Fibroblast of the aortic adventitia (primary cell): ENCODE measurements around the gene FBXO31. TPM values are rescaled to one million over a fixed set of nuclear protein-coding genes. Genes with fewer than 3 reads are reported as not detected.
"Not testable (repeated sequence)": the region's sequence is repeated elsewhere in the genome, so short reads cannot be mapped to it uniquely, and the experiment has no call there.

ENCODE experiments used
- DNase-seq: peaks from one replicate; pipeline ENCODE4 v3.0.0-alpha.2; 2010; ENCODE audit warnings: low read depth
- H3K4me3 ChIP-seq: 2 replicates; pipeline ENCODE4 v1.5.1; 2011; ENCODE audit warnings: low read depth, mild to moderate bottlenecking, control low read depth, low read length, moderate library complexity
- total RNA-seq: library from RNA; depleted of rRNA; stranded (reverse); fragments of >200 nt; gene quantifications from 2 replicates; pipeline ENCODE4 v1.2.3, GENCODE V29; 2012; ENCODE audit warnings: low replicate concordance
- TF ChIP-seq, protein P1 (sequence below): IDR thresholded peaks from 2 replicates; pipeline ENCODE4 v1.5.1; 2011; ENCODE audit warnings: mild to moderate bottlenecking, low read length, control low read depth, inconsistent platforms; ENCODE audit not compliant: insufficient read depth

Gene FBXO31
- total RNA-seq, 1 donor, result 30.4 TPM

DNA sequence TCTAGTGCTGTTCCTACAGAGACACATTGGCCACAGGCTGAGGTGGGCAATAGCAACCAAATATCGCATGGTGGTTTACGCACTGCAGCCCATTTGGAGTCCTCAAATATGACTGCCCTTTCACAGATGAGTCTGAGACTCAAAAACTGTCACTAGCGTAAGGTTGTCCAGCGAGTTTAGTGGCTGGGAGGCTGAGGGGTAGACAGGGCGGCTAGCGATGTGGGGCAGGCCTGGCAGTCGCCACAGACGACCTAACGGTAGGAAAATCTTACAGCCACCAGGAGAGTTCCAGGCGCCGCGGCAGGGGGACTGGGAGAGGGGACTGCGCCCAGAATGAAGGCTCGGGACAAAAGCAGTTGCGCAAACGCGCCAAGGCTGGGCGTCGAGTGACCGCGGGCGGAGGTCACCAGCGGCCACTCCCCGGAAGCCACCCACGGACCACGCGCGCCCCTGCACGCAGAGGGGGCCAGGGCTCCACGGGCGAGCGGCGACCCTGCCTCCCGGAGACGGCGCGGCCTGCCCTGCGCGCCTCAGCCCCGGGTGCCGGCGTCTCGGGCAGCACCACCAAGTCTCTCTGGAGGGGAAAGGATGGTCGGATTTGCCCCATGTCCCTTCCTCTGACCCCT is 7.9 kb upstream of the FBXO31 start:
- peak overlapping the region; percentile 72 for H3K4me3 ChIP-seq
- DNase-seq, result peak; percentile 27
- TF ChIP-seq, protein P1, sequence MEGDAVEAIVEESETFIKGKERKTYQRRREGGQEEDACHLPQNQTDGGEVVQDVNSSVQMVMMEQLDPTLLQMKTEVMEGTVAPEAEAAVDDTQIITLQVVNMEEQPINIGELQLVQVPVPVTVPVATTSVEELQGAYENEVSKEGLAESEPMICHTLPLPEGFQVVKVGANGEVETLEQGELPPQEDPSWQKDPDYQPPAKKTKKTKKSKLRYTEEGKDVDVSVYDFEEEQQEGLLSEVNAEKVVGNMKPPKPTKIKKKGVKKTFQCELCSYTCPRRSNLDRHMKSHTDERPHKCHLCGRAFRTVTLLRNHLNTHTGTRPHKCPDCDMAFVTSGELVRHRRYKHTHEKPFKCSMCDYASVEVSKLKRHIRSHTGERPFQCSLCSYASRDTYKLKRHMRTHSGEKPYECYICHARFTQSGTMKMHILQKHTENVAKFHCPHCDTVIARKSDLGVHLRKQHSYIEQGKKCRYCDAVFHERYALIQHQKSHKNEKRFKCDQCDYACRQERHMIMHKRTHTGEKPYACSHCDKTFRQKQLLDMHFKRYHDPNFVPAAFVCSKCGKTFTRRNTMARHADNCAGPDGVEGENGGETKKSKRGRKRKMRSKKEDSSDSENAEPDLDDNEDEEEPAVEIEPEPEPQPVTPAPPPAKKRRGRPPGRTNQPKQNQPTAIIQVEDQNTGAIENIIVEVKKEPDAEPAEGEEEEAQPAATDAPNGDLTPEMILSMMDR, result no peak

DNA sequence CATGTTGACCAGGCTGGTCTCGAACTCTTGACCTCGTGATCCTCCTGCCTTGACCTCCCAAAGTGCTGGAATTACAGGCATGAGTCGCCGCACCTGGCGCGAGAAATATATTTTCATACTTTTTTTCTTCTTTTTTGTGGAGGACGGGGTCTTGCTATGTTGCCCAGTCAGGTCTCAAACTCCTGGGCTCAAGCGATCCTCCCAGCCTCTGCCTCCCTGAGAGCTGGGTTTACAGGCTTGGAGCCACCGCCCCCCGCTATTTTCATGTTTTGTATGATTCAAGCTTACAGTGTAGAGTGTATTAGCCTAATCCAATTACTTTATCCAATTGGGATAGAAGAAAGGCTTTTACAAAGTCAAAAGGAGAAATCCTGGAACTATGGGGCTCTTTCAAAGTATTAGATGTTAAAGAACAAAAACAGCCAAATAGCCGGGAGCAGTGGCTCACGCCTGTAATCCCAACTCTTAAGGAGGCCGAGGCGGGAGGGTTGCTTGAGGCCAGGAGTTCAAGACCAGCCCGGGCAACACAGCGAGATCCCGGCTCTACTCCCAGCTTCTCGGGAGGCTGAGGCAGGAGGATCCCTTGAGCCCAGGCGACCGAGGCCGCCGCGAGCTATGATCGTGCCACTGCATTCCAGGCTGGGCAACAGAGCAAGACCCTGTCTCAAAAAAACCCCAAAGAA is 7.2 kb upstream of the FBXO31 start:
- no peak overlapping the region for H3K4me3 ChIP-seq

DNA sequence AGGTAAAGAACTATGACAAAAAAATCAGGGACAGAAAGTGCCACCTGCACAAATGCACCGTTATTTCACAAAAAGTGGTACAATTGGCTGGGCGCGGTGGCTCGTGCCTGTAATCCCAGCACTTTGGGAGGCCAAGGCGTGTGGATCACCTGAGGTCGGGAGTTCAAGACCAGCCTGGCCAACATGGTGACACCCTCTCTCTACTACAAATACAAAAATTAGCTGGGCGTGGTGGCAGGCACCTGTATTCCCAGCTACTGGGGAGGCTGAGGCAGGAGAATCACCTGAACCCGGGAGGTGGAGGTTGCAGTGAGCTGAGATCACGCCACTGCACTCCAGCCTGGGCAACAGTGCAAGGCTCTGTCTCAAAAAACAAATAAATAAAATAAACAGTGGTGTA is 6.3 kb upstream of the FBXO31 start:
- not testable (repeated sequence) for H3K4me3 ChIP-seq, DNase-seq

More for the DNA sequence above, 7.2 kb upstream of the FBXO31 start:
- TF ChIP-seq, protein P1, result no peak
- no peak for DNase-seq

DNA sequence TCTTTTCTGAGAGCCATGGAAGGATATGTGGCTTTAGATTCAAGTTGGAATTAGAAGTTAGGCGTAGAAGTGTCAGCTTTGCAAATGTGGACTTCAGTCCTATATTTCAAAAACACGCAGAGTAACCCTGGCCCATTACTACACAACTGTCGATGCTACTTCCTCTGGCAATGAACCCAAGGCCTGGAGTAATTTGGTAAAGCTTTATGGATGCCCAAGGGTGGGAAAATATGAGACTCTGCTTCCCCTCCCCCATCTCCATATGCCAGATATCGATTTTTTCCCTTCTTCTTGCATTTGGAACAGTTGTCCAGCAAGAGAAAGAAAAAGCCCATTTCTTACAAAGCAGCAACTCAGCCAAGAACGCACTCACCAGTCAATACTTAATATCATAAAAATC is 5.7 kb upstream of the FBXO31 start:
- TF ChIP-seq, protein P1, result no peak
- DNase-seq, result no peak
- no peak overlapping the region for H3K4me3 ChIP-seq

DNA sequence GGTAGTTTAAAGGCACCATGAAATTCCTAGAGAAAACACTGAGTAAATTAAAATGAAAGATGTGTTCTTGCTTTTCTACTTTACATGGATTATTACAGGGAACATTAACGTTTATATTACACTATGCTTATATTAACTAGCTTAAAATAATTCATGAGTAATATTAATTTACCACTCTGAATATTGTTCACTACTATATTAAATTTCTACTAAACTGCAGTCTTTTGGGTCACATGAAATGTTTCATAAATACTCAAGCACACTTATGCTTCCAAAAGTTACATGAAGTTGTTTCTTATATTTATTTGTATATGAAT is 5.2 kb upstream of the FBXO31 start:
- no peak overlapping the region for H3K4me3 ChIP-seq
- DNase-seq, result no peak
- TF ChIP-seq, protein P1, result no peak

DNA sequence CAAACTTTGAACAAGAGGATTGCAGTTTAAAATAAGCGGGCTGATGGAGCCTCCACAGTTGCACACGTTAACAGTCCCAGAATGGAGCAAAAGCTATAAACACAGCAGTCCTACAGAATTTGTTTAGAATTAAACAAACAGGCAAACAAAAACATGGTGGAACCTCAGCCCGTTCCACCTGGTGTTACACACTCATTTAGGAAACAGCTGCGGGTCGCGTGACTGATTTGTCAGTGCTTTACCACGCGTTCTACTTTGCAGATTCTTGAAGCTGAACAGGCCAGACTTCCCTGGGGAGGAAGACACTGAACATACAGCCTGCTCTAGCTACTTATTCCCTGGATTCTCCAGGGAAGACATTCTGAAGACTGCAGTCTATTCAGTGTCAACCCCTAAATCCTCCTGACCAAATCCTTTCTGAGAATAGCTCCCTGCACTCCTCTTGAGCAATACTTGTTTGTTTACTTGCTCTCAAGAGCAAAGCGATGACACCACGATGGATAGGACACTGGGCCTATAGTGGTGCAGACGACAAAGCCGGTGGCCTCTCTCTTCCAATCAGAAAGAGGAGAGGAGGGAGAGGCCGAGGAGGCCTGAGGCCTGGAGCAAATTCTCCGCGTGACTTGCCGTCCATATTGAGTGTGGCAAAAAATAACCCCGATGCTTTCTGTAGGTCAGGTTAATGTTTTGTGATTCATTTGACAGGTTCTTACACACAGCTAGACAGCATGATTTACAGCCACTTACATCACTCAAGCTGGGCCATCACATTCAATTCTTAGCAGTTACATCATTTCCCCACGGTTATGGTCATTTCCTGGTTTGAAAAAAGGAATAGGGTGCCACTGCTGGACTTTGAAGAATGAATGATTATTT is 4.6 kb upstream of the FBXO31 start:
- DNase-seq, result peak; percentile 99
- TF ChIP-seq, protein P1, result no peak
- H3K4me3 ChIP-seq, result no peak overlapping the region

DNA sequence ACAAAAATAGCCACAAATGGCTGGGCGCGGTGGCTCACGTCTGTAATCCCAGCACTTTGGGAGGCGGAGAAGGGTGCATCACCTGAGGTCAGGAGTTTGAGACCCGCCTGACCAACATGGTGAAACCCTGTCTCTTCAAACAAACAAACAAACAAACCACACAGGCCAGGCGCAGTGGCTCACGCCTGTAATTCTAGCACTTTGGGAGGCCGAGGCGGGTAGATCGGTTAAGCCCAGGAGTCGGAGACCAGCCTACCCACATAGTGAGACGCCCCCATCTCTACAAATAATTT is 1.2 kb upstream of the FBXO31 start:
- not testable (repeated sequence) for DNase-seq, H3K4me3 ChIP-seq
